Natural killer cell (primary cell): ENCODE data around the gene MAP1S. TPM values are rescaled to one million over a fixed set of nuclear protein-coding genes. Genes with fewer than 3 reads are reported as not detected.

Source experiments
- ATAC-seq, 3 donors: fragments of 150-1000 bp in 2 of 3; fragments of 200-7000 bp in 1 of 3; cut with Tn5 transposase; 1 replicate in 1 of 3; 2 replicates in 2 of 3; pipeline ENCODE4 v1.10.0; 2021; ENCODE audit warnings: mild to moderate bottlenecking in 2 of 3, moderate library complexity in 2 of 3
- DNase-seq, 2 donors: peaks; one replicate each; pipeline versions ENCODE4 v3.0.0 to v3.0.0-alpha.2; 2013 to 2021; ENCODE audit warnings: mixed read lengths in 1 of 2
- H3K27ac ChIP-seq: one replicate; pipeline ENCODE4 v1.5.1; 2013; ENCODE audit warnings: mild to moderate bottlenecking, low read length
- H3K27me3 ChIP-seq: one replicate; pipeline ENCODE4 v1.6.1; 2013; ENCODE audit warnings: low read length; ENCODE audit not compliant: control insufficient read depth, insufficient read depth
- H3K36me3 ChIP-seq: one replicate; pipeline ENCODE4 v1.6.1; 2013; ENCODE audit warnings: low read length; ENCODE audit not compliant: control insufficient read depth, insufficient read depth
- H3K4me1 ChIP-seq: one replicate; pipeline ENCODE4 v1.6.1; 2013; ENCODE audit warnings: low read length; ENCODE audit not compliant: control insufficient read depth, insufficient read depth
- H3K4me3 ChIP-seq: one replicate; pipeline ENCODE4 v1.5.1; 2013; ENCODE audit warnings: low read length
- H3K9me3 ChIP-seq: one replicate; pipeline ENCODE4 v1.6.1; 2013; ENCODE audit warnings: low read length; ENCODE audit not compliant: control insufficient read depth, insufficient read depth
- H3K27ac Mint-ChIP-seq, 2 donors: one replicate each; pipeline ENCODE4 v1.8.0; 2022; ENCODE audit warnings: mild to moderate bottlenecking in 2 of 2, mixed read lengths in 2 of 2, moderate library complexity in 1 of 2
- H3K27me3 Mint-ChIP-seq, 2 donors: one replicate each; pipeline ENCODE4 v1.8.0; 2022; ENCODE audit warnings: low read depth in 2 of 2, mixed read lengths in 2 of 2
- H3K36me3 Mint-ChIP-seq: one replicate; pipeline ENCODE4 v1.8.0; 2022; ENCODE audit warnings: mixed read lengths
- H3K4me1 Mint-ChIP-seq, 2 donors: one replicate each; pipeline ENCODE4 v1.8.0; 2022; ENCODE audit warnings: mixed read lengths in 2 of 2
- H3K4me3 Mint-ChIP-seq: one replicate; pipeline ENCODE4 v1.8.0; 2022; ENCODE audit warnings: mild to moderate bottlenecking, moderate library complexity, mixed read lengths
- H3K9me3 Mint-ChIP-seq, 2 donors: one replicate each; pipeline ENCODE4 v1.8.0; 2022; ENCODE audit warnings: mixed read lengths in 2 of 2
- CTCF ChIP-seq: fragments of 200-600 bp; IDR thresholded peaks from one replicate; pipeline ENCODE4 v1.8.0; 2022; ENCODE audit warnings: antibody characterized with exemption
- WGBS: methylation state at CpG from one replicate; pipeline ENCODE4 v1.1.7; 2013; ENCODE audit warnings: missing lambda C conversion rate; ENCODE audit not compliant: insufficient coverage; 5-methylcytosine and 5-hydroxymethylcytosine counted together
- intact Hi-C: fragments of 100-400 bp; cut with micrococcal nuclease; formaldehyde crosslinking; loops from one replicate; pipeline ENCODE4 v1.14.2; 2022
- total RNA-seq, 4 donors: library from RNA; stranded (reverse); fragments of 120-200 nt in 1 of 4; gene quantifications; one replicate each; pipeline versions ENCODE4 v1.2.3 to v1.2.4, GENCODE V29; 2013 to 2022

Gene MAP1S
- total RNA-seq, 3 donors from 2014 or later (not counting 1 experiment from before 2014, with no cell fraction given), result 41.0 to 59.4 (median 45.8) TPM

DNA sequence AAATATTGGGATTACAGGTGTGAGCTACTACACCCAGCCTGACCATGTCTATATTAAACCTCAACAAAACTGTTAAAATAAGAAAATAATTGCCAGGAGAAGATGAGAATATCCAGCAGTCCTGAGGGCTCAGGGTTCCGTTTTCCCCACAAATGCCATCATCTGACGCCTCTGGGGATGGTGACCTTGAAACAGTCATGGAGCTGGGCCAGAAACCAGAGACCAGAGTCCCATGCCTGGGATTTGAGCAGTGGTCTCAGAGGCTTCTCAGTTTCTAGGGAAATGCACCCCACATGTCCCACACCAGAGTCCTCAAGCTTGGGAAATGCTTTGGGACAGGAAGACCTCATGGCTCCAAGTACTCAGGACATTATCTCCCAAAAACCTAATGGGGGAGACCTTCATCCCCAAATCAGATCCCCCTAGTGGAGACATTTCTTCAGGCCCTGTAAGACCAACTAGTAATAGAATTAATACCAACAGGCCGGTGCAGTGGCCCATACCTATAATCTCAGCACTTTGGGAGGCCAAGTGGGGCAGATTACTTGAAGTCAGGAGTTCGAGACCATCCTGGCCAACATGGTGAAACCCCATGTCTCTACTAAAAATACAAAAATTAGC, 2.9 kb upstream of the MAP1S start:
- Histone ChIP-seq H3K9me3 (no peaks in the 10 kb centered on the region), H3K27ac (no peak overlapping the region), H3K4me3 (no peak overlapping the region), H3K27me3 (no peaks in the 10 kb centered on the region), H3K36me3 (peaks cover under 1% of the 10 kb centered on the region), H3K4me1 (peaks cover 30% of the 10 kb centered on the region)
- peaks cover 0 to 3% of the 10 kb centered on the region in 2 donors for H3K27me3 Mint-ChIP-seq
- no peak overlapping the region for H3K27ac Mint-ChIP-seq
- intact Hi-C loops, result no loop called here
- H3K4me1 Mint-ChIP-seq, result peaks cover 21 to 23% of the 10 kb centered on the region in 2 donors
- no peak for DNase-seq
- no peak for ATAC-seq
- no peaks in the 10 kb centered on the region for H3K36me3 Mint-ChIP-seq
- H3K4me3 Mint-ChIP-seq, result no peak overlapping the region
- TF ChIP-seq CTCF, result no peak
- no peaks in the 10 kb centered on the region for H3K9me3 Mint-ChIP-seq
- 97% methylated on average over 4 of the region's 4 CpGs for WGBS

- H3K4me1 ChIP-seq, result peaks cover 40% of the 10 kb centered on the region
- Mint-ChIP-seq H3K27me3 (peaks cover 0 to 3% of the 10 kb centered on the region in 2 donors), H3K27ac (peak overlapping the region in 1 of 2 donors; percentile 86), H3K4me1 (peaks cover 25 to 39% of the 10 kb centered on the region in 2 donors), H3K9me3 (no peaks in the 10 kb centered on the region), H3K36me3 (no peaks in the 10 kb centered on the region), H3K4me3 (peak overlapping the region; percentile 84)
- ATAC-seq (no peak), DNase-seq (no peak)
- H3K27ac ChIP-seq, result no peak overlapping the region
- intact Hi-C loops, result no loop called here
- H3K4me3 ChIP-seq, result no peak overlapping the region
- 90% methylated on average over 2 of the region's 4 CpGs for WGBS
- no peak for TF ChIP-seq CTCF
- H3K36me3 ChIP-seq, result peaks cover 7% of the 10 kb centered on the region
- no peaks in the 10 kb centered on the region for H3K27me3 ChIP-seq
- no peaks in the 10 kb centered on the region for H3K9me3 ChIP-seq
Observed at GRCh38 chr19:17718550-17718946, 732 bp upstream of the MAP1S start.

GRCh38 chr19:17719730-17720400, 585 bp downstream of the MAP1S start:
- 4% methylated on average over 38 of the region's 38 CpGs for WGBS
- H3K27me3 ChIP-seq, result no peaks in the 10 kb centered on the region
- Mint-ChIP-seq H3K27me3 (peaks cover 0 to 3% of the 10 kb centered on the region in 2 donors), H3K4me3 (peak overlapping the region; percentile 88), H3K36me3 (no peaks in the 10 kb centered on the region), H3K9me3 (no peaks in the 10 kb centered on the region), H3K27ac (peak overlapping the region; percentile 68 to 86), H3K4me1 (peaks cover 25 to 49% of the 10 kb centered on the region in 2 donors)
- ATAC-seq (peak; percentile 36 to 56 (median 54)), DNase-seq (peak in 1 of 2 donors; percentile 33)
- peak overlapping the region; percentile 93 for H3K4me3 ChIP-seq
- peaks cover 40% of the 10 kb centered on the region for H3K4me1 ChIP-seq
- H3K27ac ChIP-seq, result no peak overlapping the region
- no peak for TF ChIP-seq CTCF
- intact Hi-C loops, result loop anchor here (1.0 kb wide), 2 partner anchors 27 to 165 kb away; partner anchors contain the start of gene COLGALT1
- no peaks in the 10 kb centered on the region for H3K9me3 ChIP-seq
- H3K36me3 ChIP-seq, result peaks cover 16% of the 10 kb centered on the region
